Measurements from ENCODE around the gene TMEM154.

- TF ChIP-seq POLR2A (IDR thresholded peaks at IDR 0.05) (no peak), CTCF (IDR thresholded peaks at IDR 0.05) (no peak), EP300 (IDR thresholded peaks at IDR 0.05) (no peak)
Observed at GRCh38 chr4:152573861-152574260, 105.9 kb downstream of the TMEM154 start.

Data from tibial nerve (tissue), 4 donors.